GM18873 (cell line): ENCODE data around the gene SCN3B.

Source experiments
- ATAC-seq: cut with Tn5 transposase; IDR thresholded peaks from one replicate; pipeline ENCODE4 v1.9.1; 2021; ENCODE audit warnings: mild to moderate bottlenecking, moderate library complexity, moderate number of reproducible peaks; ENCODE audit not compliant: unreplicated experiment, low FRiP score

SCN3B gene

GRCh38 chr11:123603666-123604065 lies 50.8 kb downstream of the SCN3B start:
- ATAC-seq, result no peak

DNA sequence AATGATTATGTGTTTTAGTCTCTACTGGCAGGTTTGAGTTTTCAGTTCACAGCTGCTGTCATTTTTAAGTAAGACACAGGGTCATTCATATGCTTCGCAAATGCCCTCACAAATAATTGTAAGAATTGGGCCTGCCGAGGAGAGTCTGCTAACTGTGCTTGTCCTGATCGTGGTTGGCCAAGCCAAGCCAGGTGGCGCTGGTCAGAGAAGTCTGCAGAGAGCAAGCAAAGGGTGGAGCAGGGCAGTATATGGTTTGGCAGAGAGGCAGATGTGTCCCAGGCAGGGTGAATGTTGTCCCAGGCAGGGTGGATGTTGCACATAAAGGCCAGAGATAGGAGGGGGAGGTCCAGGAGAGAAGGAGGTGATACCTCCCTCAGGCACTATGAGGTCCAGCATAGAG lies 52.7 kb downstream of the SCN3B start:
- no peak for ATAC-seq

GRCh38 chr11:123601136-123601535 lies 53.3 kb downstream of the SCN3B start:
- ATAC-seq, result no peak

- no peak for ATAC-seq
Observed at GRCh38 chr11:123597859-123598258, 56.6 kb downstream of the SCN3B start.

- ATAC-seq, result no peak
Observed at GRCh38 chr11:123594921-123595320, 59.5 kb downstream of the SCN3B start.

- ATAC-seq, result no peak
Observed at GRCh38 chr11:123594188-123594901, 60.1 kb downstream of the SCN3B start.

GRCh38 chr11:123593570-123593969 lies 60.9 kb downstream of the SCN3B start:
- no peak for ATAC-seq

DNA sequence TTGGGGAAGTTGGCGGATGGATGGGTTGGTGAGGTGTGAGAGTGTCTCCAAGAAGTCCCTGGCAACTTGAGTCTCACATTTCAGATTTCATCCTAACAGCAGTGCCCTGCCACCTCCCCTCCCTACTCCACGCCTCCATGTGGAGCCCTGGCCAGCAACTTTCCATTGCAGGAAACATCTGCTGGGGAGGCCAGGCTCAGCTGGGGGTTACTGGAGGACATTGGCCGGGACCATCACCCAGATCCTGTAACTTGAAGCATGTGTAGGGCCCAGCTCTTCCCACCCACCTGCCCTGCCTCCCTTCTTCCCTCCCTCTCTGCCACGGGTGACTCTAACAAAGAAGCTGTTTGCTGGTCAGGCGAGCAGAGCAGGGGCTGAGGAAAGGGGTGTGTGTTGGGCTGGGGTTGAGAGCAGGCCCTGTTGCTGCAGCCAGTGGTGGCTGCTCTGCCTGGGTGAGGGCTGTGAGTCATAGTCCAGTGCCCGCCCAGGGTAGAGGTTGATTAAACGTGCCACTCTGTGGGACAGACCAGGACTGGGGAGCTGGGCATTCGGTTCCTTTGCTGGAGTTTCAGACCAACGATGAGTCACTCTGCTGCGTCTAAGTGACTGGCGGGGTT lies 64.0 kb downstream of the SCN3B start:
- no peak for ATAC-seq

DNA sequence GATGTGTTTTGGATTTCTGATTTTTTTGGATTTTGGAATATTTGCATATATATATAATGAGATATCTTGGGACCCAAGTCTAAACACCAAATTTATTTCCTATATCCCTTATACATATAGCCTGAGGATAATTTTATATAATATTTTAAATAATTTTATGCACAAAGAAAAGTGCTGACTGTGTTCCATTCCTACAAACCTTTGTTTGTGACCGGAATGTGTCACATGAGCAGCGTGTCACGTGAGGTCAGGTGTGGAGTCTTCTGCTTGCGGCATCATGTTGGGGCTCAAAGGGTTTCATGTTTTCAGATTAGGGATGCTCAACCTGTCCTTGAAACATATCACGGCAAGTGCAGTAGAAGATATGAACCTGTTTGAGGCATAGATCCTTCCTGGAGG lies 65.6 kb downstream of the SCN3B start:
- ATAC-seq, result no peak

DNA sequence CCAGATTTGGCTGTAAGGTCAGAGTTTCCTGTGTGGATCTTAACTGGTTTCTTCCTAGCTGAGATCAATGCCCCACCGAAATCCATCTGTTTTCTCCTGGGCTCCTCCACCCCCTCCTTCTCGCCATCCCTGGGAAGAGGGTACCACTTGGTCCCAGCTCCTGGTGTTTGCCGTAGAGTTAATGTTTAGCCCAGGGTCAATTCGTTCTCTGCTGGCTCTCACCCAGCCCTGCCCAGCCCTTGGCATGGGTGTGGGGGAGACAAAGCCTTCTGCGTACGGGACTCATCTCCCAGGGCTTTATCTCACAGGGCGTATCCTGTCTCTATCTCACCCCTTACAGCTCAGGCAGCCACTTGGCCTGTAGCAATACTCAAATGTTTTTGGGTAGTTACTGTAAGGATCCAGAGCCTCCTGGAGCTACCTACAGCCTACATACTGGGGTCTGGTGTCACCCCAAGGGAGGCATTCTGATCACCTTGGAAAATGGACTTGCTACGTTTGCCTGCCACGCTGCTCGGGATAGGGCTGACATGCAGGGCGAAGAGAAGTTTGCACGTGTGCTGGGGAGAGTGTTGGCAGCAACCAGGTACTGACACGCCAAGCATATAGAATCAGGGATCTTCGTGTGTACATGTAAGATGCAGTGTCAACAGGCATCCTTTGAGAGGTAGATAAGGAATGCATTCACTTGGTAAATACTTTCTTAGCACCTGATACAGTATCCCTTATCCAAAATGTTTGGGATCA lies 66.1 kb downstream of the SCN3B start:
- ATAC-seq, result no peak

- no peak for ATAC-seq
Observed at GRCh38 chr11:123587559-123587958, 66.9 kb downstream of the SCN3B start.

DNA sequence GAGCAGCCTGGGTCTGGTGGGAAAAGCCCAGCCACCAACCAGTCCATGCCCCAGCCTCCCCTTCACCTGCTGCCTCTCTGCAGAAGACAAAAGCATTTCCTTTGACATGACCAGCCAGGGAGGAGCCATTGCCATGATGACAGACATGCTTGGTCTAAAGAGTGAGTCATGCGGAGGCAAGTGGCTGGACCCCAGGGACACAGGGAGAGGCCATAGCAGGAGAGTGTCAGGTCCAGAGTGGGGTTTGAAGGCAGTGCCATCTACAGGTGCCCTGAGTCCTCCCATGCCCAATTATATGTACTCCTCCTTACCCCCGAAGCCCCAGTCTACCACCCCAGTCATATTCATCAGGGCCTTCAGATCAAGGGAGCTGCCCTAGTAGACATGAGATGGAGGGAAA lies 67.4 kb downstream of the SCN3B start:
- no peak for ATAC-seq

DNA sequence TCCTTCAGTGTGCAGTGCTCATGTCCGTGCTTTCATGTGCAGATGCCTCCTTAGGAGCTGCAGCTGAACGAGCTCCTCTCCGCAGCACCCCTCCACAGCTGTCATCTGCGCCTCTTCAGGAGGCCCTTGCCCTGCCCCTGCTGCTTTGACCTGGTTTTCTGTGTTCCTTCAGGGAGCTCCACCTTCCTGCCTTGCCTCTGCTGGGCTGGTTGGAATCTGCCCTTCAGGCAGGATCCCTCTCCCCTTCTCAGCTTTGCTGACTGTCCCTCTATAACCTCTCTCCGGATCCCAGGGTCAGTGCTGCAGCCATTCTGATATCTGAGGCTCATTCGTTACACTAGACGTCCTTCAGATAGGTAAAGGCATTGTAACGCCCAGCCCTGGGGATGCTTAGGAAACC lies 67.9 kb downstream of the SCN3B start:
- ATAC-seq, result no peak

DNA sequence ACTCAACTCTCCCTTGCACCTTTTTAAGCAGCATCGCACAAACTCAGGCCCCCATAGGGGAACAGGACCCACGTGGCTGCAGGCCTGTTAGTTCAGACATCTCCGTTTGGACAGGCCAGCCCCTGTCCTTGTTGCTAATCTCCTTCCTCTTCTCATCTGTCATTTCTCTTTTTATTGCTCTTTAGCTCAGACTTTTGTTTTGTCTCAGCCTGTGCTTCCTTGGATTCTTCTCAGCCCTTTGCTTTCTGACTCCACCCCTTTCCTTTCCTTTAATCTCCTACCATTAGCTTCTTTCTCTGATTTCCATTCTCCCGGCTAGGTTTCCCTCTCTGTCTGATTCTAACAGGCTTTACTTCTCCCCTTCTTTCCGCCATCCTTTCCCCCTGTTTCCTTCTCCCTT lies 68.7 kb downstream of the SCN3B start:
- ATAC-seq, result no peak

GRCh38 chr11:123585206-123585605 lies 69.2 kb downstream of the SCN3B start:
- no peak for ATAC-seq

DNA sequence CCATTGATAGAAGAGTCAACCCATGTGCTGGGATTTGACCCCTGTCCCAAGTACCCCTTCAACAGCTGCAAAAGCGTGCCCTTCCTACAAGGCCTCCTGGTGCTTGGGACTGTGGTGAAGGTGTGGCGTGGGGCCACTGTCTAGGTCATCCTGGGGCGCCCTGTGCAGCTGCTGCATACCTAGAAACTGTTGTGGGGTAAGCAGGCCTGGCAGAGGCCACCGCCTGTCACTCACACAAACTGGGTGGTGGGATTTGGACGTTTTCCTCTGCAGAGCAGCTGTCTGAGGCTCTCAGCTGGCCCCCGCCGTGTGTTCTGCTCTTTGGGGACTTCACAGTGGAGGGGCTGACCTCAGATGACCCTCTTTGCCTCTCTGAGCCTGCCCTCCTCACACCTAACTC lies 69.7 kb downstream of the SCN3B start:
- ATAC-seq, result no peak

GRCh38 chr11:123584186-123584585 lies 70.2 kb downstream of the SCN3B start:
- no peak for ATAC-seq

DNA sequence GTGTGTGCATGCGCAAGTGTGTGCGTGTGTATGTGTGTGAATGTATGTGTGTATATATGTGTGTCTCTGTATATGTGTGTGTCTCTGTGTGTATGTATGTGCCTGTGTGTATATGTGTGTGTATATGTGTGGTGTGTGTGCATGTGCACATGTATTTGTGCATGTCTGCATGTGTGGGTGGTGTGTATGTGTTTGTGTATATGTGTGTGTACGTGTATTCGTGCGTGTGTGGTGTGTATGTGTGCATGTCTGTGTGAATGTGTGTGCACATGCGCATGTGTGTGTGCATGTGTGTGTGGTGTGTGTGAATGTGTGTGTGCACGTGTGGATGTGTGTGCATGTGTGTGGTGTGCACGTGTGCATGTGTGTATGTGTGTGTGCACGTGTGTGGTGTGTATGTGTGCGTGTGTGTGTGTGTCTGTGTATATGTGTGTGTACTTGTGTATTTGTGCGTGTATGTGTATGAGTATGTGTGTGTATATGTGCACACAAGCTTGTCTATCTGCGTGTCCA lies 71.4 kb downstream of the SCN3B start:
- no peak for ATAC-seq

GRCh38 chr11:123581651-123582399 lies 72.6 kb downstream of the SCN3B start:
- no peak for ATAC-seq

GRCh38 chr11:123580557-123581275 lies 73.7 kb downstream of the SCN3B start:
- peak; percentile 63 for ATAC-seq
